Stimulated activated CD8-positive, alpha-beta memory T cell treated with anti-CD3 and anti-CD28 coated beads, Interleukin-2, amount 100 ng/mL, for 1 hour (primary cell): ENCODE data around the gene CYB5R4.
"Not testable (repeated sequence)": the region's sequence is repeated elsewhere in the genome, so short reads cannot be mapped to it uniquely, and the experiment has no call there.

ENCODE experiments used
- DNase-seq, 2 donors: peaks; one replicate each; pipeline ENCODE4 v3.0.0-alpha.2; 2020; ENCODE audit warnings: low read depth in 2 of 2

The CYB5R4 gene

DNA sequence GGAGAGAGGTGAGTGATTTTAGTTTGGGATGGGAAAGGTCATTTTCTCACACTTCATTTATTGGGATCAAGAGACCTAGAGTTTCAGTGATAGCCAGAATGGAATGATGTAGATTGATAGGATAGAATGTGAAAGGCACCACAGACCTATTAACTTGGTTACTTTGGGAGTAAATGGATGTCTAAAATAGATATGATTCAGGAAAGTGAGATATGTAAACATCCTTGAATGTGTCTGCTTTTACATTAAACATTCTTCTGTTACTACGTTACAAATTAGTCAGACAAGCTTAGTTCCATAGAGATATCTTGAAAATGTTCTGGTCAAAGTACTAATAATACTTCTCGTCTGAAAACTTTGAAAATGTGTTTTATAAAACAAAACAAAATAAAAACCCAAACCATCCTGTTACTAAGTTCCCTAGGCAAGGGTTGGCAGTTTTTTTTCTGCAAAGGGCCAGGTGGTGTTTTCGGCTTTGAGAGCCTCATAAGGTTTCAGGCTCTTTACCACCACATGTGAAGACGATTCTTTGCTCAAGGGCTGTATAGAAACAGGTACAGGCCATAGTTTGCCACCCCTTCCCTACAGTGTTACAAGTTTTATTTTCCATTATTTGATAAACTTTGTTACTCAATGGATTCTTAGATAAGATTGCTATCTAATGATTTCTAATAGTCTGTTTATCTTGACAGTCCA lies 3.4 kb downstream of the CYB5R4 start:
- DNase-seq = no peak

DNA sequence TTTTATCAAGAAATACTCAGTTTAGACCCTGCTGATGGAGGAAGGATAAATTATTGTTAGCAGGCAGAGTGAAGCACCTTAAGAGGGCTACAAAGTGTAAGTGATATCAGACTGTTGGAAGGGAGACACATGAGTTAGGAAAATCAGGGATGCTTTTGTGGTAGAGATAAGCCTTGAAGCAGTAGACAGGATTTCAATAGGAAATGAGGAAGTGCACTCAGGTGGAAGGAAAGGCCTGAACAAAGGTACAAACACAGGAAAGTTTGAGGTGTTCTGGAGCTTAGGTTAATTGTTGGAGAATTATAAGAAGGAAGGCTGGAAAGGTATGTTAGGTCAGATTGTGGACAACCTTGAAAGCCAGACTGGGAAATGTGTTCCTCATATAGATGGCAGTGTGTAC lies 7.6 kb downstream of the CYB5R4 start:
- DNase-seq = no peak

- DNase-seq = no peak
Observed at GRCh38 chr6:83867527-83868161, 8.2 kb downstream of the CYB5R4 start.

- DNase-seq = no peak
Observed at GRCh38 chr6:83868639-83869038, 9.2 kb downstream of the CYB5R4 start.

GRCh38 chr6:83870649-83871048 lies 11.2 kb downstream of the CYB5R4 start:
- no peak for DNase-seq

GRCh38 chr6:83872386-83873118 lies 13.1 kb downstream of the CYB5R4 start:
- DNase-seq = no peak

- DNase-seq = no peak
Observed at GRCh38 chr6:83873869-83874268, 14.4 kb downstream of the CYB5R4 start.

- no peak for DNase-seq
Observed at GRCh38 chr6:83875843-83876242, 16.4 kb downstream of the CYB5R4 start.

DNA sequence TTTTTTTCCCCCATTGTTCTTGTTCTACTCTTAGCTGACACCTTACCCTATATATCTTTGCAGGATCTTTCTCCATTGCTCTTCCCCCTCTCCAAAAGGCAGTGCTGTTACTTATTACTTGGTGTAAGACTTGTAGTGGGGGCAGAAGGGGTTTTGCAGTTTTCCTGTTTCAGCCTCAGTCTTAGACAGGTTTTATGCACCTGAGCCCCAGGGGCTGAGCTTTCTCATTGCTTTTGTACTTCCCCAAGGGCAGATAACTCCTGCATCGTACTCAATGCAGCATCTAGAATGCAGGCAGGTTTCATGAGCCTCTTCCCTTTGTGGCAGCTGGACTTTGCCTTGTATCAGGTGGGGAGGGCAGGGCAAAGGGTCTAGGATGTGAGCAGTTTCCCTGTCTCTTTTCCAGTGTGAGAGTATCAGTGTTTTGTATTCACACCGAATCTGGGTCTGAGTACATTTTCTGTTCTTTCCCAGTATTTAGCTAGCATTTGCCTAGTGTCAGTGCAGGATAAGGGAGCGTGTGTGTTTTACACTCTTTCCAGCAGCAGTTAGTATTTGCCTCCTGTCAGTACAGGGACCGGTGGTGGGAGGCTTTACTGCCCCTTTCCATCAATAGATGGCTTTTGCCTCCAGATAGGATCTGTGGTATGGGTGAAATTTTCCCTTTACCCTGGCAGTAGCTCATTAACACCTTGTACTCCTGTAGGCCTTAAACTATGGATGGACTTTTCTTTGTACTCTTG lies 19.6 kb downstream of the CYB5R4 start:
- no peak for DNase-seq

- DNase-seq = no peak
Observed at GRCh38 chr6:83879746-83880145, 20.3 kb downstream of the CYB5R4 start.

DNA sequence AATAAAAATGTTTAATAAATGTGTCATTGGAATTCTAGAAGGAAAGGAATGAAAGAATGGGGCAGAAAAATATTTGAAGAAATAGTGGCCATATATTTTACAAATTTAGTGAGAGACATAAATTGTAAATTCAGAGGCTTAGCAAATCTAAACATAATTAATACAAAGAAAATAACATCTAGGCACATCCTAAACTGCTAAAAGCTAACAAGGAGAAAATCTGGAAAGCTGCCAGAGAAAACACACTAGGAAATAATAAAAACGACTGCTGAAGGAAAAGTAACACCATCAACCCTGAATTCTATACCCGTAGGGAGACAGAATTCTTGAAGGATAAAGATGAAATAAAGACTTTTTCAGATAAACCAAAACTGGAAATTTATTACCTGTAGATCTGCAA lies 23.8 kb downstream of the CYB5R4 start:
- DNase-seq = no peak

GRCh38 chr6:83884523-83884922 lies 25.0 kb downstream of the CYB5R4 start:
- no peak for DNase-seq

DNA sequence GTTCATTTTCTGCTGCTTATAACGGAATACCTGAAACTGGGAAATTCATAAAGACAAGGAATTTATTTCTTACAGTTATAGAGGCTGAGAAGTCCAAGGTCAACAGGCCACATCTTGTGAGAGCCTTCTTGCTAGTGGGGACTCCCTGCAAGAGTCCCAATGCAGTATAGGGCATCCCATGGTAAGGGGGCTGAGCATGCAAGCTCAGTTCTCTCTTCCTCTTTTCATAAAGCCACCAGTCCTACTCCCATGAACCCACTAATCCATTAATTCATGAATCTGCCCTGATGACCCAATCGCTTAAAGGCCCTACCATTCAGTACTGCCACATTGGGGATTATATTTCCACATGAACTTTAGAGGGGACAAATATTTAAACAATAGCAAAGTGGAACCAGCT lies 26.5 kb downstream of the CYB5R4 start:
- no peak for DNase-seq

GRCh38 chr6:83889621-83890020 lies 30.1 kb downstream of the CYB5R4 start:
- no peak for DNase-seq

DNA sequence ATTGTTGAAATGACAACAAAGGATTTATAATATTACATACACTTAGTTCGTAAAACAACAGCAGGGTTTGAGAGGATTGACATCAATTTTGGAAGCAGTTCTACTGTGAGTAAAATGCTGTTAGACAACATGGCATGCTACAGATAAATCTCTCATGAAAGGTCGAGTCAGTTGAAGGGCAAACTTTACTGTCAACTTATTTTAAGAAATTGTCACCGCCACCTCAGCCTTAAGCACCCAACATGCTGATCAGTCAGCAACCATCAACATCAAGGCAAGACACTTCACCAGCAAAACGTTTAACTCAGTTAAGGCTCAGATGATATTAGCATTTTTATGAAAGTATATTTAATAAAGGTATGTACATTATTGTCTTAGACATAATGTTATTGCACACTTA lies 31.0 kb downstream of the CYB5R4 start:
- DNase-seq = no peak

GRCh38 chr6:83891586-83891985 lies 32.1 kb downstream of the CYB5R4 start:
- no peak for DNase-seq

DNA sequence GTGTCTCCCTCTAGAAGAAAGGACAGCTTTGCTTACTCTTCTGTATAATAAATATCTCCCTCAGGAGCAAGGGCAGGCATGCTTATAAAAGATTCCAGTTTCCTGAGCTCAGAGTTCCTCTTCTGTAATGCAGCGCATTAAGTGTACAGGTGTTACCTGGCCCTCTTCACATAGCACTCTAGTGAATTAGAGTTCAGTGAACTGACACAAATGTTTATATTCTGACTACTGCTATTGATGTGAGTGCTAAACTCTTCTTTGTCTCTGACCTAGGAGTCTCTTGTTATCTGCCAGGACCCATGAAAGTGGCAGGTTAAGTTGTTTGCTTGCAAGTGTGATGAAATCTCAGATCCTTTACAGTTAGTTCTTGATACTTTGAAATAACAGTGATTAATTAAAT lies 33.5 kb downstream of the CYB5R4 start:
- no peak for DNase-seq

GRCh38 chr6:83897094-83897493 lies 37.6 kb downstream of the CYB5R4 start:
- DNase-seq = not testable (repeated sequence)

DNA sequence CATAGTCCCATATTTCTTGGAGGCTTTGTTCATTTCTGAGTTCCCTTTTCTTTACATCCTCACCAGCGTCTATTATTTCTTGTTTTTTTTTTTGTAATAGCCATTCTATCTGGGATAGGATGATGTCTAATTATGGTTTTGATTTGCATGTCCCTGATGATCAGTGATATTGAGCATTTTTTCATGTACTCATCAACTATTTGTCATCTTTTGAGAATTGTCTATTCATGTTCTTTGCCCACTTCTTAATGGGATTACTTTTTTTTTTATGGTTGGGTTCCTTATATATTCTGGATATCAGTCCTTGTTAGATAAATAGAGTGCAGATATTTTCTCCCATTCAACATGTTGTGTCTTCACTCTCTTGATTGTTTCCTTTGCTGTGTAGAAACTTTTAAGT lies 42.1 kb downstream of the CYB5R4 start:
- DNase-seq = no peak

DNA sequence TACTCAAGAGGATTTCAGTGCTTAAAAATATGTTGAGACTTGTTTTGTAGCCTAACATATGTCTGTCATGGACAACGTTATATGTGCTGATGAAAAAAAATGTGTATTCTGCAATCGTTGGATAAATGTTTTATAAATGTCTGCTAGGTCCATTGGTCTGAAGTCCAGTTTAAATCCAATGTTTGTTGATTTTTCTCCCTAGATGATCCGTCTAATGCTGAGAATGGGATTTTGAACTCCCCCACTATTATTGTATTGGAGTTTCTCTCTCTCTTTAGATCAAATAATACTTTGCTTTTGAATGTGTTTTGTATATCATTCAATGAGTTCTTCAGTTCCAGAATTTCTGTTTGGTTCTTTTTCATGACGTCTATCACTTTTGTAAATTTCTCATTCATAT lies 44.9 kb downstream of the CYB5R4 start:
- no peak for DNase-seq

DNA sequence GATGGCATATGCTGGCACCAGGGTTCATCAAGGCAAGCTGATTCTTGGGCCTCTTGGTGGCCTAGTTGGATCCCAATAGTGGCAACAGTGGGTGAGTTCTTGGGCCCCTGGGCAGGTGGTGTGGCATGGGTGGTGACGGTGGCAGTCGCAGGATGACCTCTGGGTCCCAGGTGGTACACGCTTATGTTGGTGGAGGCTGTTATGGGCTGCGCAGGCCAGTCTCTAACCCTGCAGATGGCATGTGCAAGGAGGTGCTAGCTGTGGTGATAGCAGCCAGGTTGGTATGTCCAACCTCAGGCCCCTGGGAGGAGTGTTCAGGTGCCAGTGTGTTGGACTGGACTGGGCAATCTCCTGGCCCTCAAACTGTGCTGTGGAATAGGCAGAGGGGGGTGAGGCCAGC lies 46.2 kb downstream of the CYB5R4 start:
- no peak for DNase-seq

- DNase-seq = not testable (repeated sequence)
Observed at GRCh38 chr6:83907623-83908390, 48.3 kb downstream of the CYB5R4 start.
